H1 (cell line): ENCODE data around the gene ATOH8. TPM values are rescaled to one million over a fixed set of nuclear protein-coding genes. Genes with fewer than 3 reads are reported as not detected.

Experiments
- CTCF ChIA-PET: fragments of 300-600 bp; sonication (Branson Sonifier 250); formaldehyde crosslinking; loops from one replicate; lab custom pipeline; 2021; ENCODE audit not compliant: partially characterized antibody; lab: Charles Lee
- POLR2A ChIA-PET: fragments of 300-600 bp; sonication (Branson Sonifier 250); formaldehyde crosslinking; loops from one replicate; lab custom pipeline; 2021; ENCODE audit warnings: inconsistent platforms; ENCODE audit not compliant: partially characterized antibody; lab: Charles Lee
- DNase-seq, 2 experiments: peaks; one replicate each; pipeline versions ENCODE4 v3.0.0 to v3.0.0-alpha.2; 2010 to 2022; ENCODE audit warnings: low spot score in 2 of 2, low read depth in 1 of 2, mixed read lengths in 1 of 2
- FAIRE-seq: peaks from 2 replicates; lab custom pipeline; 2011; peaks lifted over from hg19 to GRCh38; lab: Jason Lieb, UNC
- H2AFZ ChIP-seq: 2 replicates; pipeline ENCODE4 v1.8.1; 2012; ENCODE audit warnings: low read length, inconsistent platforms
- H2AK5ac ChIP-seq: 2 replicates; pipeline ENCODE4 v1.6.1; 2013; ENCODE audit warnings: low read depth, low read length
- H2BK120ac ChIP-seq: replicated peaks from 2 replicates; pipeline ENCODE3; 2013; ENCODE audit warnings: low read depth, low read length, inconsistent platforms
- H2BK12ac ChIP-seq: 2 replicates; pipeline ENCODE4 v1.6.1; 2013; ENCODE audit warnings: low read depth, low read length
- H2BK15ac ChIP-seq: 2 replicates; pipeline ENCODE4 v1.6.1; 2013; ENCODE audit warnings: low read length
- H2BK20ac ChIP-seq: 2 replicates; pipeline ENCODE4 v1.6.1; 2013; ENCODE audit warnings: low read length
- H2BK5ac ChIP-seq: 2 replicates; pipeline ENCODE4 v1.6.1; 2013; ENCODE audit warnings: low read depth, low read length
- H3K14ac ChIP-seq: 2 replicates; pipeline ENCODE4 v1.6.1; 2013; ENCODE audit warnings: inconsistent platforms; ENCODE audit not compliant: insufficient read length
- H3K18ac ChIP-seq: 2 replicates; pipeline ENCODE4 v1.6.1; 2013; ENCODE audit warnings: low read length; ENCODE audit errors: extremely low read depth
- H3K23ac ChIP-seq: 2 replicates; pipeline ENCODE4 v1.6.1; 2013; ENCODE audit warnings: inconsistent platforms; ENCODE audit not compliant: insufficient read length
- H3K23me2 ChIP-seq: 2 replicates; pipeline ENCODE4 v1.6.1; 2013; ENCODE audit warnings: low read depth, low read length
- H3K27ac ChIP-seq: 2 replicates; pipeline ENCODE4 v1.6.1; 2011; ENCODE audit warnings: low read depth, low read length, inconsistent platforms
- H3K27me3 ChIP-seq, 4 experiments: replicated peaks in 1 of 4; 1 replicate in 1 of 4; 2 replicates in 3 of 4; pipeline versions ENCODE4 v1.6.1 to v1.8.1; 2011 to 2013; ENCODE audit warnings: low read length in 3 of 4, mild to moderate bottlenecking in 3 of 4, inconsistent platforms in 2 of 4, mixed read lengths in 2 of 4, moderate library complexity in 1 of 4; ENCODE audit not compliant: control insufficient read depth in 3 of 4, insufficient read depth in 3 of 4; ENCODE audit errors: extremely low read depth in 1 of 4
- H3K36me3 ChIP-seq, 4 experiments: 2 replicates each; pipeline versions ENCODE4 v1.6.1 to v1.8.1; 2011 to 2013; ENCODE audit warnings: mild to moderate bottlenecking in 4 of 4, low read length in 3 of 4, moderate library complexity in 2 of 4, control low read depth in 1 of 4, inconsistent platforms in 1 of 4; ENCODE audit not compliant: insufficient read depth in 4 of 4, control insufficient read depth in 2 of 4
- H3K4ac ChIP-seq: replicated peaks from 2 replicates; pipeline ENCODE3; 2013; ENCODE audit warnings: low read length, low read depth, mixed read lengths, inconsistent platforms; ENCODE audit not compliant: insufficient read length
- H3K4me1 ChIP-seq, 4 experiments: replicated peaks in 1 of 4; 1 replicate in 1 of 4; 2 replicates in 3 of 4; pipeline versions ENCODE4 v1.6.1 to v1.8.1; 2011 to 2013; ENCODE audit warnings: low read length in 3 of 4, inconsistent platforms in 2 of 4, mixed read lengths in 1 of 4; ENCODE audit not compliant: insufficient read depth in 4 of 4, control insufficient read depth in 3 of 4
- H3K4me2 ChIP-seq, 2 experiments: 2 replicates each; pipeline versions ENCODE4 v1.6.1 to v1.8.1; 2011 to 2013; ENCODE audit warnings: low read depth in 2 of 2, low read length in 2 of 2, control low read depth in 1 of 2, inconsistent platforms in 1 of 2, mild to moderate bottlenecking in 1 of 2; ENCODE audit not compliant: insufficient read depth in 1 of 2
- H3K4me3 ChIP-seq, 4 experiments: fragments of 200-600, 300-600 bp in 1 of 4; sonication (generic), shearing (Covaris generic), sonication (Bioruptor Twin) in 1 of 4; 2 replicates each; pipeline versions ENCODE4 v1.5.1 to v1.8.1; 2011 to 2016; ENCODE audit warnings: low read length in 4 of 4, low read depth in 3 of 4, control low read depth in 2 of 4, inconsistent platforms in 2 of 4, mild to moderate bottlenecking in 2 of 4, mixed read lengths in 1 of 4, moderate library complexity in 1 of 4; ENCODE audit not compliant: insufficient read depth in 2 of 4; ENCODE audit errors: extremely low read depth in 1 of 4
- H3K56ac ChIP-seq: replicated peaks from 2 replicates; pipeline ENCODE3; 2013; ENCODE audit warnings: low read depth, mild to moderate bottlenecking, mixed read lengths, low read length, inconsistent platforms; ENCODE audit not compliant: insufficient read length
- H3K79me1 ChIP-seq: 2 replicates; pipeline ENCODE4 v1.6.1; 2013; ENCODE audit warnings: low read depth, low read length, control low read depth
- H3K79me2 ChIP-seq, 2 experiments: 2 replicates each; pipeline versions ENCODE4 v1.6.1 to v1.8.1; 2012 to 2013; ENCODE audit warnings: low read length in 2 of 2, mild to moderate bottlenecking in 2 of 2, inconsistent platforms in 1 of 2; ENCODE audit not compliant: insufficient read depth in 2 of 2, control insufficient read depth in 1 of 2
- H3K9ac ChIP-seq, 4 experiments: replicated peaks in 1 of 4; 1 replicate in 1 of 4; 2 replicates in 3 of 4; pipeline versions ENCODE4 v1.6.1 to v1.8.1; 2011 to 2013; ENCODE audit warnings: low read depth in 3 of 4, low read length in 3 of 4, control low read depth in 2 of 4, mild to moderate bottlenecking in 2 of 4, moderate library complexity in 2 of 4, inconsistent platforms in 1 of 4; ENCODE audit errors: extremely low read depth in 1 of 4
- H3K9me3 ChIP-seq, 2 experiments: 2 replicates each; pipeline versions ENCODE4 v1.6.1 to v1.8.1; 2012 to 2013; ENCODE audit warnings: mild to moderate bottlenecking in 2 of 2, moderate library complexity in 2 of 2, control low read depth in 1 of 2, inconsistent platforms in 1 of 2, low read depth in 1 of 2, low read length in 1 of 2, mixed read lengths in 1 of 2; ENCODE audit not compliant: insufficient read depth in 2 of 2
- H4K20me1 ChIP-seq, 2 experiments: replicated peaks in 1 of 2; 2 replicates each; pipeline versions ENCODE3 to v1.8.1; 2011 to 2013; ENCODE audit warnings: inconsistent platforms in 2 of 2, low read length in 2 of 2, mild to moderate bottlenecking in 1 of 2; ENCODE audit not compliant: insufficient read depth in 2 of 2, control insufficient read depth in 1 of 2
- H4K5ac ChIP-seq: 2 replicates; pipeline ENCODE4 v1.6.1; 2013; ENCODE audit warnings: low read length, low read depth, mixed read lengths, inconsistent platforms; ENCODE audit not compliant: insufficient read length
- H4K8ac ChIP-seq: 2 replicates; pipeline ENCODE4 v1.8.0; 2013; ENCODE audit warnings: mild to moderate bottlenecking, moderate library complexity, low read length, inconsistent platforms; ENCODE audit not compliant: insufficient read depth; ENCODE audit errors: extremely low read depth
- H4K91ac ChIP-seq: replicated peaks from 2 replicates; pipeline ENCODE3; 2013; ENCODE audit warnings: low read length, mixed read lengths, inconsistent platforms; ENCODE audit not compliant: insufficient read length
- ATF2 ChIP-seq: IDR thresholded peaks from 2 replicates; pipeline ENCODE4 v1.6.1; 2012; ENCODE audit warnings: low read length, inconsistent platforms
- CBX8 ChIP-seq: fragments of 300-800, 300-1000 bp; sonication (generic); IDR thresholded peaks from 2 replicates; pipeline ENCODE4 v1.7.1; 2016; ENCODE audit warnings: low read depth, low read length, borderline replicate concordance
- CEBPB ChIP-seq: IDR thresholded peaks from 2 replicates; pipeline ENCODE4 v1.6.1; 2012; ENCODE audit warnings: low read depth, low read length
- HDAC6 ChIP-seq: IDR thresholded peaks from one replicate; pipeline ENCODE4 v1.7.1; 2012; ENCODE audit warnings: low read depth, mild to moderate bottlenecking, inconsistent platforms, low read length, moderate library complexity
- RAD21 ChIP-seq, 2 experiments: IDR thresholded peaks in 1 of 2; conservative IDR thresholded peaks in 1 of 2; 2 replicates each; pipeline ENCODE4 v1.6.1; 2011; ENCODE audit warnings: low read depth in 2 of 2, low read length in 2 of 2, improper control_type of control experiment in 1 of 2, inconsistent platforms in 1 of 2, mild to moderate bottlenecking in 1 of 2, moderate library complexity in 1 of 2
- RFX5 ChIP-seq: IDR thresholded peaks from 2 replicates; pipeline ENCODE4 v1.6.1; 2011; ENCODE audit warnings: low read depth, low read length, improper control_type of control experiment, borderline replicate concordance
- SIX5 ChIP-seq: IDR thresholded peaks from 2 replicates; pipeline ENCODE4 v1.6.1; 2011; ENCODE audit warnings: mild to moderate bottlenecking, low read depth, low read length
- SP2 ChIP-seq: IDR thresholded peaks from 2 replicates; pipeline ENCODE4 v1.6.1; 2012; ENCODE audit warnings: mild to moderate bottlenecking, low read length, inconsistent platforms
- SUZ12 ChIP-seq: fragments of 200-600 bp; sonication (generic); IDR thresholded peaks from 2 replicates; pipeline ENCODE4 v1.6.1; 2012; ENCODE audit warnings: mild to moderate bottlenecking, inconsistent platforms, low read length, moderate library complexity, mixed read lengths
- WGBS, 2 experiments: shearing (Covaris generic) in 1 of 2; methylation state at CpG; one replicate each; pipeline versions ENCODE4 v1.1.6 to v1.1.7; 2013 to 2015; ENCODE audit warnings: low lambda C conversion rate in 2 of 2, mixed read lengths in 2 of 2, inconsistent platforms in 1 of 2, low coverage in 1 of 2, missing lambda C conversion rate in 1 of 2; ENCODE audit not compliant: insufficient replicate concordance in 2 of 2, insufficient coverage in 1 of 2, insufficient read length in 1 of 2; ENCODE audit errors: extremely low coverage in 1 of 2, missing lambda C conversion rate in 1 of 2; 5-methylcytosine and 5-hydroxymethylcytosine counted together
- polyA plus RNA-seq, 7 experiments: library from polyadenylated mRNA; depleted of rRNA in 3 of 7; stranded (reverse) in 5 of 7; unstranded in 2 of 7; fragments of >200 nt in 5 of 7; fragments of 200-250 nt in 2 of 7; gene quantifications; 1 replicate in 5 of 7; 2 replicates in 1 of 7; 4 replicates in 1 of 7; pipeline versions ENCODE4 v1.2.1 to v1.2.3, GENCODE V29; 2011 to 2013; ENCODE audit warnings: missing spikeins in 2 of 7, mixed read lengths in 2 of 7
- total RNA-seq: library from RNA; stranded (reverse); fragmentation: NEBNext Ultra II Directional; extraction: Animal tissue kit (Norgen Biotek cat#: 25700); gene quantifications from 2 replicates; pipeline ENCODE4 v1.2.1, GENCODE V29; 2021
- TF ChIP-seq, protein P1 (sequence below): IDR thresholded peaks from 2 replicates; pipeline ENCODE4 v1.6.1; 2011; ENCODE audit warnings: low read depth, mild to moderate bottlenecking, low read length; ENCODE audit not compliant: insufficient read depth
- TF ChIP-seq, protein P2 (sequence below): IDR thresholded peaks from 2 replicates; pipeline ENCODE4 v1.6.1; 2012; ENCODE audit warnings: inconsistent platforms

Gene ATOH8
- total and polyA plus RNA-seq, 2 of the 8 experiments (the other 6 are each of a cell fraction or from before 2014, with no cell fraction given) = 0.50 to 0.53 TPM

DNA sequence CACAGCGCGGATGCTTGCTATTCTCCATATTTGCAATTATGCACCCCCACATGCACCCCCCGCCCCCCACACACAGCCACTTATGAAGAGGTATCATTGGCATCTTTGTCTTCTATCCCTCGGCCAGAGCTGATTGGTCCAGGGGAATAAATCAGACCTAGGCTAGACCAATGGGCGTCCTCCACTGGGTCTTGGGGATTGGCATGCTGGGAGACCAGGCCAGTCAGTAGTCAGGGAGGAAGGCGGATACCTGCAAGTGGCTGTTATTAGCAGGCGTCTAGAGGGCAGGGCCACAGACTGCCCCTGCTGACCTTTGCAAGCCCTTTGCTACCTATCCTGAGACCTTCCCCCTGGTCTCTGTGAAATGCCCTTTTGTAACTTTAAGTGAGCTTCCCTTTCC lies 30.0 kb downstream of the ATOH8 start:
- no peaks in the 10 kb centered on the region for H3K9me3 ChIP-seq
- DNase-seq (no peak), FAIRE-seq (no peak)
- no peak overlapping the region for H2AK5ac ChIP-seq
- H3K23ac ChIP-seq = no peak overlapping the region
- whole genome bisulfite sequencing, 2 experiments = 79% methylated on average over 7 of the region's 7 CpGs; no CpG with 5 or more reads in 1 of the 2 experiments
- H3K4ac ChIP-seq = no peak overlapping the region
- peaks cover 0 to 5% (median 2%) of the 10 kb centered on the region in 4 experiments; a peak in 4 of 7 replicates for H3K4me1 ChIP-seq
- H2BK15ac ChIP-seq = no peak overlapping the region
- no peaks in the 10 kb centered on the region for H3K36me3 ChIP-seq
- no peak overlapping the region for H3K27ac ChIP-seq
- H4K91ac ChIP-seq = no peak overlapping the region
- no peaks in the 10 kb centered on the region for H4K20me1 ChIP-seq
- no peak overlapping the region for H2BK5ac ChIP-seq
- no peaks in the 10 kb centered on the region for H3K79me1 ChIP-seq
- no peaks in the 10 kb centered on the region for H3K23me2 ChIP-seq
- H3K56ac ChIP-seq = no peak overlapping the region
- H2BK120ac ChIP-seq = no peak overlapping the region
- H4K5ac ChIP-seq = no peak overlapping the region
- H3K4me2 ChIP-seq = no peak overlapping the region
- POLR2A ChIA-PET = interaction anchor here (1.3 to 2.2 kb wide), 3 partner anchors 8 to 14 kb away, joined by 3 to 7 read pairs (median 5); no protein-coding TSS in a partner anchor
- H3K79me2 ChIP-seq = no peaks in the 10 kb centered on the region
- H3K27me3 ChIP-seq = no peaks in the 10 kb centered on the region
- H3K18ac ChIP-seq = no peak overlapping the region
- H3K14ac ChIP-seq = no peak overlapping the region
- H2BK12ac ChIP-seq = no peak overlapping the region
- no peak overlapping the region for H2AFZ ChIP-seq
- H2BK20ac ChIP-seq = no peak overlapping the region
- H3K4me3 ChIP-seq = no peak overlapping the region
- H4K8ac ChIP-seq = no peak overlapping the region
- H3K9ac ChIP-seq = no peak overlapping the region
- CTCF ChIA-PET = interaction anchor here (0.7 to 38.6 kb wide), 6 partner anchors 10 to 30 kb away, joined by 3 to 986 read pairs (median 6); partner anchors contain the start of gene ATOH8
- TF ChIP-seq RFX5 = no peak
- no peak for TF ChIP-seq ATF2
- TF ChIP-seq SUZ12 = no peak
- no peak for TF ChIP-seq HDAC6
- TF ChIP-seq, protein P1, sequence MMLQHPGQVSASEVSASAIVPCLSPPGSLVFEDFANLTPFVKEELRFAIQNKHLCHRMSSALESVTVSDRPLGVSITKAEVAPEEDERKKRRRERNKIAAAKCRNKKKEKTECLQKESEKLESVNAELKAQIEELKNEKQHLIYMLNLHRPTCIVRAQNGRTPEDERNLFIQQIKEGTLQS = no peak
- TF ChIP-seq CBX8 = no peak
- no peak for TF ChIP-seq SIX5
- TF ChIP-seq SP2 = no peak
- TF ChIP-seq, protein P2, sequence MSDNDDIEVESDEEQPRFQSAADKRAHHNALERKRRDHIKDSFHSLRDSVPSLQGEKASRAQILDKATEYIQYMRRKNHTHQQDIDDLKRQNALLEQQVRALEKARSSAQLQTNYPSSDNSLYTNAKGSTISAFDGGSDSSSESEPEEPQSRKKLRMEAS = no peak
- TF ChIP-seq CEBPB = no peak
- no peak for TF ChIP-seq RAD21 (IDR thresholded peaks at IDR 0.05 in 1 of 2, conservative IDR thresholded peaks at IDR 0.05 in 1 of 2; ENCODE audit: low read depth in 2 of 2, low read length in 2 of 2)
